ENCODE data around the gene JAK3.

DNA sequence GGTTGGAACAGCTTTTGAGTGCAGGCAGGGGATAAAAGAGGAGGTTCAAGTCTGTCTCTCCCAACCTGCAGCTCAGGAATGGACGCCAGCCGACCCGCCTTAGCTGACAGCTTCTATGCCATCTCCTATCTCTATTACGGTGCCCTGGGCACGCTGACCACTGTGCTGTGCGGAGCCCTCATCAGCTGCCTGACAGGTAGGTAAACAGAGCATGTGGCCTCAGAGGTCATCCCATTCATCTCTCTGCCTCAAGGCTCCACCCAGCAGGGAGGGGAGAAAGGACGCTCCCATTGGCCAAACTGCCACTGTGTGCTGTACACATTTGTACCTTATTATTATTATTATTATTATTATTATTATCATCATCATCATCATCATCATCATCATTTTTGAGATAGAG, 40.5 kb upstream of the JAK3 start:
- TF ChIP-seq CEBPB (IDR thresholded peaks at IDR 0.05; ENCODE audit: low read depth, low read length) (no peak), RFX5 (IDR thresholded peaks at IDR 0.05; ENCODE audit: borderline replicate concordance, low read depth, low read length) (no peak), NRF1 (IDR thresholded peaks at IDR 0.05; ENCODE audit: low read depth, low read length) (no peak), EP300 (IDR thresholded peaks at IDR 0.05; ENCODE audit: borderline replicate concordance in 1 of 2, low read depth in 2 of 2, low read length in 2 of 2) (no peak), SP2 (IDR thresholded peaks at IDR 0.05; ENCODE audit: low read length) (no peak), BCL11A (IDR thresholded peaks at IDR 0.05; ENCODE audit: low read depth in 2 of 2, low read length in 2 of 2) (no peak), SAP30 (IDR thresholded peaks at IDR 0.05; ENCODE audit: insufficient read depth, insufficient replicate concordance, low read length) (no peak), EGR1 (IDR thresholded peaks at IDR 0.05; ENCODE audit: borderline replicate concordance, low read depth, low read length) (no peak), YY1 (IDR thresholded peaks at IDR 0.05; ENCODE audit: low read depth, low read length) (no peak), POLR2A (IDR thresholded peaks at IDR 0.05; ENCODE audit: control extremely low read depth in 1 of 2, low read depth in 2 of 2, low read length in 2 of 2) (no peak), SRF (IDR thresholded peaks at IDR 0.05; ENCODE audit: low read depth, low read length) (no peak)
- TF ChIP-seq, protein P1, sequence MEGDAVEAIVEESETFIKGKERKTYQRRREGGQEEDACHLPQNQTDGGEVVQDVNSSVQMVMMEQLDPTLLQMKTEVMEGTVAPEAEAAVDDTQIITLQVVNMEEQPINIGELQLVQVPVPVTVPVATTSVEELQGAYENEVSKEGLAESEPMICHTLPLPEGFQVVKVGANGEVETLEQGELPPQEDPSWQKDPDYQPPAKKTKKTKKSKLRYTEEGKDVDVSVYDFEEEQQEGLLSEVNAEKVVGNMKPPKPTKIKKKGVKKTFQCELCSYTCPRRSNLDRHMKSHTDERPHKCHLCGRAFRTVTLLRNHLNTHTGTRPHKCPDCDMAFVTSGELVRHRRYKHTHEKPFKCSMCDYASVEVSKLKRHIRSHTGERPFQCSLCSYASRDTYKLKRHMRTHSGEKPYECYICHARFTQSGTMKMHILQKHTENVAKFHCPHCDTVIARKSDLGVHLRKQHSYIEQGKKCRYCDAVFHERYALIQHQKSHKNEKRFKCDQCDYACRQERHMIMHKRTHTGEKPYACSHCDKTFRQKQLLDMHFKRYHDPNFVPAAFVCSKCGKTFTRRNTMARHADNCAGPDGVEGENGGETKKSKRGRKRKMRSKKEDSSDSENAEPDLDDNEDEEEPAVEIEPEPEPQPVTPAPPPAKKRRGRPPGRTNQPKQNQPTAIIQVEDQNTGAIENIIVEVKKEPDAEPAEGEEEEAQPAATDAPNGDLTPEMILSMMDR (IDR thresholded peaks at IDR 0.05; ENCODE audit: control extremely low read depth in 1 of 3, insufficient read depth in 1 of 3, low read depth in 1 of 3, low read length in 3 of 3), result no peak
- TF ChIP-seq, protein P2, sequence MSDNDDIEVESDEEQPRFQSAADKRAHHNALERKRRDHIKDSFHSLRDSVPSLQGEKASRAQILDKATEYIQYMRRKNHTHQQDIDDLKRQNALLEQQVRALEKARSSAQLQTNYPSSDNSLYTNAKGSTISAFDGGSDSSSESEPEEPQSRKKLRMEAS (IDR thresholded peaks at IDR 0.05), result no peak

Measured in H1 (cell line).